HEK293 (cell line): Measurements from ENCODE around the gene PDIA5.

Experiments
- CTCF ChIA-PET: fragments of 350-600 bp; formaldehyde crosslinking; extraction: SDS; loops from one replicate; lab custom pipeline; 2021; ENCODE audit warnings: antibody characterized with exemption; lab: Yijun Ruan, JAX
- POLR2A ChIA-PET: fragments of 300-600 bp; formaldehyde crosslinking; extraction: SDS; loops from one replicate; lab custom pipeline; 2020; ENCODE audit warnings: antibody characterized with exemption, inconsistent platforms; lab: Yijun Ruan, JAX
- H3K27ac ChIP-seq: fragments of 200-500 bp; sonication (Bioruptor generic); 2 replicates; pipeline ENCODE4 v1.5.1; 2014; ENCODE audit warnings: low read depth, low read length, control low read depth, inconsistent platforms; ENCODE audit errors: extremely low read depth
- H3K36me3 ChIP-seq, 2 experiments: fragments of 200-500 bp in 1 of 2; sonication (Bioruptor generic) in 1 of 2; 1 replicate in 1 of 2; 2 replicates in 1 of 2; pipeline ENCODE4 v1.5.1; 2014 to 2017; ENCODE audit warnings: inconsistent platforms in 2 of 2, low read length in 2 of 2; ENCODE audit not compliant: control insufficient read depth in 2 of 2, insufficient read depth in 1 of 2
- H3K4me1 ChIP-seq: fragments of 200-500 bp; sonication (Bioruptor generic); 2 replicates; pipeline ENCODE4 v1.5.1; 2014; ENCODE audit warnings: mild to moderate bottlenecking, low read length, inconsistent platforms; ENCODE audit not compliant: control insufficient read depth, insufficient read depth
- H3K4me3 ChIP-seq: 2 replicates; pipeline ENCODE4 v1.5.1; 2011; ENCODE audit warnings: low read depth, mild to moderate bottlenecking, control low read depth, low read length, moderate library complexity
- H3K9me3 ChIP-seq: fragments of 200-500 bp; sonication (Bioruptor generic); 2 replicates; pipeline ENCODE4 v1.5.1; 2014; ENCODE audit warnings: low read depth, low read length, inconsistent platforms; ENCODE audit not compliant: control insufficient read depth, insufficient read depth
- GLIS1 ChIP-seq: fragments of 450-650 bp; formaldehyde crosslinking; IDR thresholded peaks from 2 replicates; pipeline ENCODE4 v1.5.1; 2016; ENCODE audit warnings: missing biosample characterization, missing genetic modification characterization
- GLIS2 ChIP-seq: fragments of 450-650 bp; formaldehyde crosslinking; IDR thresholded peaks from 2 replicates; pipeline ENCODE4 v1.5.1; 2016; ENCODE audit warnings: missing biosample characterization, missing genetic modification characterization
- KLF7 ChIP-seq: fragments of 450-650 bp; formaldehyde crosslinking; IDR thresholded peaks from 2 replicates; pipeline ENCODE4 v1.5.1; 2016; ENCODE audit warnings: missing biosample characterization, missing genetic modification characterization, borderline replicate concordance
- KLF9 ChIP-seq: fragments of 450-650 bp; formaldehyde crosslinking; IDR thresholded peaks from 2 replicates; pipeline ENCODE4 v1.5.1; 2016; ENCODE audit warnings: missing biosample characterization, missing genetic modification characterization, low read depth
- PRDM10 ChIP-seq: fragments of 450-650 bp; formaldehyde crosslinking; IDR thresholded peaks from 2 replicates; pipeline ENCODE4 v1.5.1; 2016; ENCODE audit warnings: missing biosample characterization, missing genetic modification characterization
- RBAK ChIP-seq: fragments of 450-650 bp; formaldehyde crosslinking; IDR thresholded peaks from 2 replicates; pipeline ENCODE4 v1.5.1; 2016; ENCODE audit warnings: missing biosample characterization, missing genetic modification characterization
- ZBTB17 ChIP-seq: fragments of 450-650 bp; formaldehyde crosslinking; IDR thresholded peaks from 2 replicates; pipeline ENCODE4 v1.5.1; 2016; ENCODE audit warnings: missing biosample characterization, missing genetic modification characterization
- ZEB2 ChIP-seq: fragments of 450-650 bp; formaldehyde crosslinking; IDR thresholded peaks from 2 replicates; pipeline ENCODE4 v1.5.1; 2016; ENCODE audit warnings: missing biosample characterization, missing genetic modification characterization
- ZNF223 ChIP-seq: fragments of 450-650 bp; formaldehyde crosslinking; IDR thresholded peaks from 2 replicates; pipeline ENCODE4 v1.5.1; 2016; ENCODE audit warnings: missing biosample characterization, missing genetic modification characterization
- ZNF248 ChIP-seq: fragments of 450-650 bp; formaldehyde crosslinking; IDR thresholded peaks from 2 replicates; pipeline ENCODE4 v1.5.1; 2017; ENCODE audit warnings: missing biosample characterization, missing genetic modification characterization
- ZNF311 ChIP-seq: fragments of 450-650 bp; formaldehyde crosslinking; IDR thresholded peaks from 2 replicates; pipeline ENCODE4 v1.5.1; 2017; ENCODE audit warnings: missing biosample characterization, missing genetic modification characterization, borderline replicate concordance
- ZNF335 ChIP-seq: fragments of 450-650 bp; formaldehyde crosslinking; conservative IDR thresholded peaks from 2 replicates; pipeline ENCODE4 v1.5.1; 2016; ENCODE audit warnings: missing biosample characterization, missing genetic modification characterization
- ZNF398 ChIP-seq: fragments of 450-650 bp; formaldehyde crosslinking; IDR thresholded peaks from 2 replicates; pipeline ENCODE4 v1.5.1; 2017; ENCODE audit warnings: missing biosample characterization, missing genetic modification characterization
- ZNF629 ChIP-seq: fragments of 450-650 bp; formaldehyde crosslinking; IDR thresholded peaks from 2 replicates; pipeline ENCODE4 v1.5.1; 2017; ENCODE audit warnings: missing biosample characterization, missing genetic modification characterization
- ZNF76 ChIP-seq: fragments of 450-650 bp; formaldehyde crosslinking; IDR thresholded peaks from 2 replicates; pipeline ENCODE4; 2016; ENCODE audit warnings: low read depth, missing biosample characterization, missing genetic modification characterization, borderline replicate concordance

Gene PDIA5

GRCh38 chr3:123158899-123159390 lies 92.1 kb downstream of the PDIA5 start:
- Histone ChIP-seq H3K4me3 (no peak overlapping the region), H3K36me3 (peaks cover 0 to 75% of the 10 kb centered on the region in 2 experiments; a peak in 1 of 3 replicates), H3K9me3 (no peaks in the 10 kb centered on the region), H3K27ac (no peak overlapping the region), H3K4me1 (no peaks in the 10 kb centered on the region)
- POLR2A ChIA-PET = no interaction called here
- CTCF ChIA-PET = no interaction called here
- TF ChIP-seq PRDM10 (tag by site-specific recombination) (no peak), GLIS1 (no peak), ZNF311 (no peak), ZNF629 (tag by site-specific recombination) (no peak), ZNF76 (tag by site-specific recombination) (no peak), KLF7 (no peak), ZNF223 (tag by site-specific recombination) (no peak), ZBTB17 (tag by site-specific recombination) (no peak), GLIS2 (tag by site-specific recombination) (no peak), ZNF398 (tag by site-specific recombination) (no peak), ZEB2 (tag by site-specific recombination) (no peak), RBAK (tag by site-specific recombination) (no peak), ZNF248 (tag by site-specific recombination) (no peak)

- ChIA-PET CTCF (interaction anchor here (0.6 to 1.2 kb wide), 2 partner anchors 9 to 481 kb away, joined by 3 to 6 read pairs; no protein-coding TSS in a partner anchor), POLR2A (no interaction called here)
- H3K9me3 ChIP-seq = no peaks in the 10 kb centered on the region
- H3K4me1 ChIP-seq = no peaks in the 10 kb centered on the region
- H3K27ac ChIP-seq = no peak overlapping the region
- peaks cover 0 to 75% of the 10 kb centered on the region in 2 experiments; a peak in 1 of 3 replicates for H3K36me3 ChIP-seq
- TF ChIP-seq ZNF335 = no peak
- no peak for TF ChIP-seq KLF9 (tag by site-specific recombination)
- TF ChIP-seq PRDM10 (tag by site-specific recombination) = no peak
- no peak overlapping the region for H3K4me3 ChIP-seq
Measured at GRCh38 chr3:123159926-123160635, 93.3 kb downstream of the PDIA5 start.
